ENCODE data around the gene PTGER1.

PTGER1 gene

DNA sequence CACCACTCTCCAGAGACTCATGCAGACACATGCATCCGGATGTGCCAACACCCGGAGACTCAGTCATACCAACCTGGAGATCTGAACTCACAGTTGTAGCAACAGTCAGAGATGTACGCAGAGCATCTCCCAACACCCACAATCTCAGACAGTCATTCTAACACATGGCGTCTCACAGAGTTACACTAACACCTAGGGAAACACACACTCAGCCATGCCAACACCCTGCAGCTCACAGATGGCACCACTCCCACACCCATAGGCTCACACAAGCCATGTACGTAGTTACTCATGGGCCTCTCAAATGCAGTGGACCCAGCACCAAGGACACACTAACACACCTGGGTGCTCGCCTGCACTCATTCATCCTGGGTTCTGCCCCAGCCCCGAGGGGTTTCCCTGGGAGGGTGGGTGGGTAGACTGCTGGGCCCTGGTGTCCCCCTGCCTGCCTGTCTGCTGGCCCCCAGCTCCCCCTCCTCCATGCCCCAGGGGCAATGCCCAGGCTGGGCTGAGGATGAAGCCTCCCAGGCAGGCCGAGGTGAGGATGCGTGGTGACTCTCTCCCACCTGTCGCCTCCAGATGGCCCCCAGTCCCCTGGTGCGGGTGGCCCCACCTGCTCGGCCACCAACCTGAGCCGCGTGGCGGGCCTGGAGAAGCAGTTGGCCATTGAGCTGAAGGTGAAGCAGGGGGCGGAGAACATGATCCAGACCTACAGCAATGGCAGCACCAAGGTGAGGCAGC, 32.1 kb downstream of the PTGER1 start:
- DNase-seq (ENCODE audit: low read depth in 2 of 3, low spot score in 1 of 3) = no peak

DNA sequence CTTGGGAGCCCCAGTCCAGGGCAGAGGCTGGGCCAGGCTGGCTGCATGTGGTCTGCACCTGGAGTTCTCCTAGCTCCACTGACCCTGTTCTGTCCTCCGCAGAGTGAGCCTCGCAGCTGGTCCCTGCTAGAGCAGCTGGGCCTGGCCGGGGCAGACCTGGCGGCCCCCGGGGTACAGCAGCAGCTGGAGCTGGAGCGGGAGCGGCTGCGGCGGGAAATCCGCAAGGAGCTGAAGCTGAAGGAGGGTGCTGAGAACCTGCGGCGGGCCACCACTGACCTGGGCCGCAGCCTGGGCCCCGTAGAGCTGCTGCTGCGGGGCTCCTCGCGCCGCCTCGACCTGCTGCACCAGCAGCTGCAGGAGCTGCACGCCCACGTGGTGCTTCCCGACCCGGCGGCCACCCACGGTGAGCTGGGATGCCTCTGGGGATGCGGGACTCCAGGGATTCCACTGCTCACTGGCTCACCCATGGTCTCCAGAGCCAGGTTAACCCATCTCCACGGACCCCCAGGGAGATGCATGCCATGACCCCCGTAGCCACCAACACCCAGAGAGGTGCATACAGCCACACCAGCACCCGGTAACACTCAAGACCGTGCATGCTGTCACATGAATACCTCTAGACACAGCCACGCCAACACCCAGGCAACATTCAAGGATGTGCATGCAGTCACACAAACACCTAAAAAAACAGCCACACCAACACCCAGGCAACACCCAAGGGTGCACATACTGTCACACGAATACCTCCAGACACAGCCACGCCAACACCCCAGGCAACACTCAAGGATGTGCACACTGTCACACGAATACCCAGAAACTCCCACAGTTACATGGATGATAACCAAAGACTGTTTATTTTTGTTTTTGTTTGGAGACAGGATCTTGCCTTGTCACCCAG, 33.9 kb downstream of the PTGER1 start:
- DNase-seq (ENCODE audit: low read depth in 2 of 3, low spot score in 1 of 3) = no peak

DNA sequence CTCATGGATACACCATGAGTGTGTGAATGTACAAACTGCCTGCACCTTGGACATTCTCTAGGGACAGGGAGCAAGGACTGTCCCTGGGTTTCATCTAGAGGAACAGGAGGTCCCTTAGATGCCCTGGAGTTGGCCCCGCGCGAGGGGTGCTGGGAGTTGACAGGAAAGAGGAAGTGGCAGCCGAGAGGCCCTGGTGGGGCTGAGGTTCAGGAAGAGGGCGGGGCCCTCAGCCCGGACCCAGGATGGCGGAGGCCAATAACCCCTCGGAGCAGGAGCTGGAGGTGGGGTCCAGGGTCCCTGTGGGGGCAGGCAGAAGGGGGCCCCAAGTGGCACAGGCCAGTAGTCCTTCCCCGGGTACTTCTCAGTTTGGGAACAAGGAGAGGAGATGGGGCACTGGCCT, 35.1 kb downstream of the PTGER1 start:
- peak in 2 of 3 donors; percentile 63 to 76 for DNase-seq (ENCODE audit: low read depth in 2 of 3, low spot score in 1 of 3)

DNA sequence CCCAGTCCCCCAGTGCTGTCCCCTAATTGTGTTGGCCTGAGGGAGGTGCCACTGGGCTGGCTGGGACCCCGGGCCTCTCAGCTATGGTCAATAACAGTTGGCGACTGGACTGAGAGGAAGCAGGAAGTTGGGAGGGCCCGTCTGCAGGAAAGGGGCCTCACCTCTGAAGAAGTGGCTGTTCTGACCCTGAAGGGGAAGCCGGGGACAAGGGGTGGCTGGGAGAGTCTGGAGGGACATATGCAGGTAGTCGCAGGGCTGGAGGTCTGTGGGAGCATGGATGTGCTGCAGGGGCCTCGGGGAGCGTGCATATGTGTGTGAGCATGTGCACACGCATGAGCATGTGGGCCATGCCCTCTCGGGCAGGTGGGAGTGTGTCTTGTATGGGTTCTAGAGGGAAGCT, 36.1 kb downstream of the PTGER1 start:
- no peak for DNase-seq (ENCODE audit: low read depth in 2 of 3, low spot score in 1 of 3)

DNA sequence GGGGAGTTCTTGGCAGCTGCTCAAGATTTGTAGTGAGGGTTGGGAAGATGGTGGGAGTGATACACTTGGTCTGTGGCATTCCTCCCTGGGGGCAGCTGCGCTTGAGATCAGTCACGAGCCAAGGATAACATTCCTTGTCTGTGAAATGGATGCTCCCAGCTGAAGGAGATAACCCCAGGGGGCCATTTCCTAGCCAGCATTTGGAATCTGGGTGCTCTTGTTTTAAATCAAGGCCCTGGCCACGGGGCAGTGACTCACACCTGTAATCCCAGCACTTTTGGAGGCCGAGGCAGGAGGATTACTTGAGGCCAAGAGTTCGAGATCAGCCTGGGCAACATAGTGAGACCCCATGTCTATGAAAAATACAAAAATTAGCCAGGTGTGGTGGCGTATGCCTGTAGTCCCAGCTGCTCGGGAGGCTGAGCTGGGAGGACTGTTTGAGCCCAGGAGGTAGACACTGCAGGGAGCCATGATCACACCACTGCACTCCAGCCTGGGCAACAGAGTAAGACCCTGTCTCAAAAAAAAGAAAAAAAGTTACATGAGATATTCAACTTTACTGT, 37.5 kb downstream of the PTGER1 start:
- DNase-seq (ENCODE audit: low read depth in 2 of 3, low spot score in 1 of 3) = no peak

DNA sequence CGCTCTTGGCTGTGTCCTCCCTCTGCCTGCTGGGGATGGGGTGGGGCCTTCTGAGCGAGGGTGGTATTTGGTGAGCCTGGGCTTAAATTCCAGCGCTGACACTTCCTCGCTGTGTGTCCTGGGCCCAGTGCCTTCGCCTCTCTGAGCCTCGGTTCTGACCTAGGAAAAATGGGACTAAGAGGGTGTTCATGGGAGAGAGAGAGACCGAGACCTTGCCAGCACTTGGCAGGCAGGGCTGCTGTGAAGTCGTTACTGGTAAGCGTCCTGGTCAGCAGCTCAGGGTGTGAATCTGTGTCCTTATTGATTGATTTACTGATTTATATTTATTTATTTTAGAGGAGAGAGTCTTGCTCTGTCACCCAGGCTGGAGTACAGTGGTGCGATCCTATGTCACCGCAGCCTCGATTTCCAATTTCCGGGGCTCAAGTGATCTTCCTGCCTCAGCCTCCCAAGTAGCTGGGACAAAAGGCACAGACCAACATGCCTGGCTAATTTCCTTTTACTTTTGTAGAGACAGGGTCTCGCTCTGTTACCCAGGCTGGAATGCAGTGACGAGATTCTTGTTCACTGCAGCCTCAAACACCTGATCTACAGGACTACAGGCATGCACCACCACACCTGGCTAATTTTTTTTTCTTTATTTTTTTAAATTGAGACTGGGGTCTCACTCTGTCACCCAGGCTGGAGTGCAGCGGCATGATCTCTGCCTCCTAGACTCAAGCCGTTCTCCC, 39.7 kb downstream of the PTGER1 start:
- DNase-seq (ENCODE audit: low read depth in 2 of 3, low spot score in 1 of 3) = no peak

DNA sequence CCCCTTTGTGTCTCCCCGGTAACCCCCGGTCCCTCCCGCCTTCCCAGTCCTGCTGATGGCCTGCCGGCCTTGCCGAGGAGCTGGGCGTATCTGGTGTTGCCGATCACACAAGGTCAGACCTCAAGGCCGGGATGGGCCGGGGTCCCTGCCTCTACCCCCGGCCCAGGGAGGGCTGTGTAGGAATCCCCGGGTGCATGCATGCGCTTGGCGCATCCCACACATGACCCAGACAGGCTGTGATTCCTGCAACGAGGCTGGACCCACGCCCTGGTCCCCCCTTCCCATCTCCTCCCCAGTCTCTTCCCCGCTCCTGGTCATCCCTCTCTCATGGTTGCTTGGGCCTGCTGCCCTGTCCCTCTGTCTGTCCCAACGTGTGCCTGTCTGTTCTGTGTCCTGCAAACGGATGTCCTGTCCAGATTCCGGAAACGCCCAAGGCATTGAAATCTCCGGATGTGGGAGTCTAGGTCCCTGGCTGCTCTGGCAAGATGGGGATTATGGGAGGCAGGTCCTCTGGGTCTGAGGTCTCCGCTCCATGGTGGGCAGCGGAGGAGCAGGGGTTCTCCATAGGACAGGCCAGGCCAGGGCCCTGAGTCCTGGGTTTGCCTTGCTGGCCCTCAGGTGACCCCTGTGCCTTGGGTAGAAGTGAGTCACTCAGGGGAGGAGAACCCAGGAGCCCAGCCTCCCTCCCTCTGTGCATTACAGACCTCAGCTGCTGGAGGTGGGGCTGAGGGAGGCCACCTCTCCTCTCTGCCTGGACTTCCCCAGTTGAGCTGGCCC, 40.4 kb downstream of the PTGER1 start:
- DNase-seq (ENCODE audit: low read depth in 2 of 3, low spot score in 1 of 3) = no peak

DNA sequence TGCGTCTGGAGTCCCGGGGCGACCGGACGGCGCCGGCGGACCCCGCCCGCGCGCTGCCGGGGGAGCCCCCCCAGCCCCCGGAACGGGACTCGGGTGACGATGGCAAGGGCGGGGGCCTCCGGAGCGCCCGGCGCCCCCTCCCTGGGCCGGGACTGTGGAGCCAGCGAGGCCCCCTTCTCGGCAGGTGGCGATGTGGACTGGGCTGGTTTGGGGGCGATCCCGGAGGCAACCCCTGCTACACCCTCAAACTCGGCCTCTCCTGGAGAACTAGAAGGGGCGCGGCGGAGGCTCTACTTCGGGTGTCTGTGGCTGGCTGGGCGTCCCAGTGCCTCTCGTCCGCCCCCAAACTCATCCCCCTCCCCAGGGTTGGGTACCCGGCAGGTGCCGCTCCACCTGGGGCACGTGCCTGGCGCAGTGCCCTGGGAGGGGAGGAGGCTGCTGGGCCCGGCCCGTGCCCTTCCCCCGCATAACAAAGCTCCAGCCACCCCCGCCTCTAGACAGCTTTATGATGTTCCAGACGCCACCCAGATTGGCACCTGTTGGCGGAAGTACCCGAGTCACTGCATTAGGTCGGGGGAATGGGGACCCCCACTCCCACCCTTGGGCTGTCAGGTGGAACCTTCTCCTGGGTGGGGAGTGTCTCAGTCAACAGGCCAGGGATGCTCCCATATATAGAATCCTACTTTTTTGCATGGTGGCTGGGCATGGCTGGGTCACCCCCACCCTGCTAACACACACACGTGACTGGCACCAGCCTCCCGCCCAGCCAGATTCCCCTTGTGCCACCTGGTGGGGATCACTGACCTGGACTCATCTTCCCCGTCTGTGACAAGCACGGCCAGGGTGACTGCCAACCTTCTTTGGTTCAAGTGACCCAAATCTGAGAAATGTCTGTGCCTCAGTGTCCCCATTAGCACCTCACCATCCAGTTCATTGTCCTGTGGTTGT, 41.3 kb downstream of the PTGER1 start:
- no peak for DNase-seq (ENCODE audit: low read depth in 2 of 3, low spot score in 1 of 3)

DNA sequence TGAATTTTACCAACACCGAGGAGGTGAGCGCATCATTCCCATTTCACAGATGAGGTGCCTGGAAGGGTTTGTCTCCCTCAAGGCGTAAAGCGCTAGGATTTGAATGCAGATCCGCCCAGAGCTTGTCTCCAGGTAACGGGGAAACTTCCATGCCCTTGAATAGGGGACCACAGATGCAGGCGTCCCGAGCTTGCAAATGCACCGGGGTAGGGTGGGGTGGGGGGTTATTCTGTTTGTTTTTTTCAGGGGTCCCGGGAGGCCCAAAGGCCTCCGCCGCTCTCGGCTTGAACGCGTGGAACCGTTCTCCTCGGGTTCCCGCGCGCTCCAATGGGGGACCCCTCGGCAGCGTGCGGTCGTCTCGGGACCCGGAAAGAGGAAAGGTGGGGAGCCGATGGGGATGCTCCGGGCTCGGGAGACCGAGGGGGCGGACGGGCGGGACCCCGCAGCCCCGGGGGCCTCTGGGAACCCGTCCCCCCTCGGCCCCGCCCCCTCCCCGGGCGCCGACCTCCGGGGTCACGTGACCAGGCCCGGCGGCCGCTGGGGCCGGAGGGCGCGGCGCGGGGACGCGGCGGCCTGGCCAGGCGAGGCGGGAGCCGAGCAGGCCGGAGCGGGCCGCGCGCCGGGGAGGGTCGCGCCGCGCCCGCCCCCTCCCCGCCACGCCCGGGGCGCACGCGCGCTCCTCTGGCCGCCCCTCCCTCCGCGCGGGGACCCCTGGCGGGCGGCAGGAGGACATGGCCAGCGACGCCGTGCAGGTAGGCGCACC, 42.2 kb downstream of the PTGER1 start, which contains the start of gene PKN1:
TSS of gene PKN1 (plus strand) at position 516 of the 763 bp plus-strand sequence. CDS start at position 732, 216 bp downstream.
- no peak for DNase-seq (ENCODE audit: low read depth in 2 of 3, low spot score in 1 of 3)

DNA sequence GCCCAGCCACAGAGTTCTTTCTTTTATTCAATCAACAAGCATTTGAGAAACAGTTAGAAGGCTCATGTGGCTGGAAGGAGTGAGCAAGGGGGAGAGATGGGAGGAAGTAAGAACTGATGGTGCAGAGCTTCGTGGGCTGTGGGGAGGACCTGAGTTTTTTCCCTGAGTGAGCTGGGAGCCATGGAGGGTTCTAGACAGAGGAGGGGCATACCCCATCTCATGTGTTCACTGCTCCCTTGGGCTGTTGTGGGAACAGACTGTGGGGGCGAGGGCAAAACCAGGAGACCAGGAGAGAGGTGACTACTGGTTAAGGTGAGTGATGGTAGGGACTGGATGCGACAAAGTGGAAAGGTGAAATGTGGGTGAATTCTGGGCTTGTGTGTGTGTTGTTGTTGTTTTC, 44.4 kb downstream of the PTGER1 start:
- DNase-seq (ENCODE audit: low read depth in 2 of 3, low spot score in 1 of 3) = no peak

DNA sequence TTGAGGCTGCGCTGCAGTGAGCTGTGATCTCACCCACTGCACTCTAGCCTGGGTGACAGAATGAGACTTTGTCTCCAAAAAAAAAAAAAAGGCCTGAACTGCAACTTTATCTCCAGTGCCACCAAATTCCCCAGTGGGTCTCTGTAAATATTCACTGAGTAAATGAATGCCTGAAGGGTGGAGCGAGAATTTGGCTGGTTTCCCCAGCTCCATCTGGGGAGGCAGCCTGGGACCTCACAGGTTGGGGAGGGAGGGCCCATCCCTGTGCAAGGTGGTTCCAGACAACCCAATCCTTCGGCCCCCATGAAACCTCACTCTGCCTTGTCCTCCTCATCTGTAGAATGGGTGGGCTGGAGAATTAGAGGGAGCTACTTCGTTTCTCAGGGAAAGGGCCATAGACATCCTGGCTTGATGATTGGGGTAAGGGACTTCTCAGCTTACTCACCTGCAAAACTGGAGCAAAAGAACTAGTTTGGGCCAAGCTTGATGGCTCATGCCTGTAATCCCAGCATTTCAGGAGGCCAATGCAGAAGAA, 46.2 kb downstream of the PTGER1 start:
- no peak for DNase-seq (ENCODE audit: low read depth in 2 of 3, low spot score in 1 of 3)

DNA sequence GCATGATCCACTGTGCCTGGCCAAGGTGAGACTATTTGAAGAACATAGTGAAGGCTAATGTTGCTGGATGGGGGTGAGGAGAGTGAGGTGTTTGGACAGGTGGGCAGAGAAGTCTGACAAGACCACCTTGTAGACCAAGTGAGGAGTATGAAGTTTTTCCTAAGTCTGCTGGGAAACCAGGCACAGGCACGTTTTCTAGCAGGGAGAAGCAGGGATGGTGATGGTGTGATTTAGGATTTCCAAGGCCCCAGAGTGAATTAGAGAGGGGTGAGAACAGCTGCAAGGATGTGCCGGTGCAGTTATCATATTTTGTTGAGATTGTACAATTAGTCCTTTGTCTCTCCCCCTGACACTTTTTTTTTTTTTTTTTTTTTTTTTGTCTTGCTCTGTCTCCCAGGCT, 47.7 kb downstream of the PTGER1 start:
- DNase-seq (ENCODE audit: low read depth in 2 of 3, low spot score in 1 of 3) = no peak

DNA sequence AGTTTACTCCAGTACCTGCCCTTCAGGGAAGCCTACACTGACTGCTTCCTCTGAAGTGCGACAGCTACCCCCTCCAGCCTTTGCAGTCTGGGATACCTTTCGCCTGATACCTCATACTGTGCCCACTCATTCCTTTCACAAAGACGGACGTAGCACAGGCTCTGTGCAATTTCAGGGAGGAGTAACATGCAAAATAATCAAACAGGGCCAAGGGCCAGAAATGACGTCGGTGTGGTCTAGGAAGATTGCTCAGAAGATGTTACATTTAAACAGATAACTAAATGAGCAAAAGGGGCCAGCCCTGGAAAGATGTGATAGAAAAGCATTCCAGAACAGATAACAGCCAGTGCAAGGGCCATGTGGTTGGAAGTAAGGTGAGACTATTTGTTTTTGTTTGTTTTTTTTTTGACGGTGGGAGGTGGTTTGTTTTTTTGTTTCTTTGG, 49.4 kb downstream of the PTGER1 start:
- DNase-seq (ENCODE audit: low read depth in 2 of 3, low spot score in 1 of 3) = no peak
